OCI-LY7 (cell line): ENCODE results near the gene MYT1. TPM values are rescaled to one million over a fixed set of nuclear protein-coding genes. Genes with fewer than 3 reads are reported as not detected.

Source experiments
- BruUV-seq: library from RNA; stranded (reverse); fragments of 400-500 nt; replicated peaks from 2 replicates; lab custom pipeline; 2021; lab: Mats Ljungman, UMichigan
- CTCF ChIA-PET: fragments of 300-600 bp; sonication (Branson Sonifier 250); formaldehyde crosslinking; loops from one replicate; lab custom pipeline; 2022; ENCODE audit warnings: antibody characterized with exemption; ENCODE audit not compliant: unreplicated experiment; lab: Charles Lee
- POLR2A ChIA-PET: fragments of 300-600 bp; sonication (Branson Sonifier 250); formaldehyde crosslinking; loops from one replicate; lab custom pipeline; 2022; ENCODE audit warnings: antibody characterized with exemption; lab: Charles Lee
- DNase-seq: peaks from one replicate; pipeline ENCODE4 v3.0.0-alpha.2; 2015; ENCODE audit warnings: low spot score
- H2AFZ ChIP-seq: fragments of 200-600 bp; sonication (generic), shearing (Covaris generic); 2 replicates; pipeline ENCODE4 v1.6.1; 2014; ENCODE audit warnings: mild to moderate bottlenecking, antibody characterized with exemption, low read length, moderate library complexity
- H3K27ac ChIP-seq: fragments of 200-600 bp; sonication (generic); 2 replicates; pipeline ENCODE4 v1.5.1; 2014; ENCODE audit warnings: mixed run types, low read depth, mild to moderate bottlenecking, moderate library complexity, low read length, inconsistent platforms; ENCODE audit not compliant: poor library complexity, severe bottlenecking
- H3K36me3 ChIP-seq: fragments of 200-600 bp; sonication (generic); 2 replicates; pipeline ENCODE4 v1.6.1; 2014; ENCODE audit warnings: mild to moderate bottlenecking, antibody characterized with exemption, low read length, moderate library complexity, mixed read lengths; ENCODE audit not compliant: insufficient read depth
- H3K4me1 ChIP-seq: fragments of 200-600 bp; sonication (generic); 2 replicates; pipeline ENCODE4 v1.5.1; 2014; ENCODE audit warnings: mild to moderate bottlenecking, low read length; ENCODE audit not compliant: insufficient read depth, poor library complexity, severe bottlenecking
- H3K4me2 ChIP-seq: fragments of 200-600 bp; sonication (generic); 2 replicates; pipeline ENCODE4 v1.6.1; 2014; ENCODE audit warnings: mild to moderate bottlenecking, low read length
- H3K4me3 ChIP-seq: fragments of 200-600 bp; sonication (generic); 2 replicates; pipeline ENCODE4 v1.5.1; 2014; ENCODE audit warnings: mild to moderate bottlenecking, low read depth, low read length; ENCODE audit not compliant: poor library complexity, severe bottlenecking
- H3K79me2 ChIP-seq: fragments of 200-600 bp; sonication (generic); 2 replicates; pipeline ENCODE4 v1.6.1; 2016; ENCODE audit warnings: low read depth, mild to moderate bottlenecking, low read length, moderate library complexity, mixed read lengths; ENCODE audit not compliant: insufficient read depth
- H3K9me2 ChIP-seq: fragments of 200-600 bp; sonication (generic); 2 replicates; pipeline ENCODE4 v1.6.1; 2016; ENCODE audit warnings: mild to moderate bottlenecking, low read length, mixed read lengths; ENCODE audit not compliant: insufficient read depth
- H3K9me3 ChIP-seq: fragments of 200-600 bp; sonication (generic); 2 replicates; pipeline ENCODE4 v1.6.1; 2014; ENCODE audit warnings: mild to moderate bottlenecking, mixed run types, low read length, mixed read lengths
- H4K20me1 ChIP-seq: fragments of 200-600 bp; sonication (generic); 2 replicates; pipeline ENCODE4 v1.6.1; 2014; ENCODE audit warnings: mild to moderate bottlenecking, antibody characterized with exemption, low read length, moderate library complexity, mixed read lengths; ENCODE audit not compliant: insufficient read depth
- CTCF ChIP-seq: fragments of 200-600 bp; sonication (generic); conservative IDR thresholded peaks from 2 replicates; pipeline ENCODE4 v1.5.1; 2014; ENCODE audit warnings: mild to moderate bottlenecking, antibody characterized with exemption, low read length, moderate library complexity, mixed read lengths
- EZH2phosphoT487 ChIP-seq: fragments of 200-600 bp; sonication (generic); IDR thresholded peaks from 2 replicates; pipeline ENCODE4 v1.6.1; 2018; ENCODE audit warnings: low read depth, borderline replicate concordance, mild to moderate bottlenecking, mixed run types, antibody characterized with exemption, low read length, moderate library complexity, mixed read lengths
- intact Hi-C: fragments of 100-400 bp; cut with micrococcal nuclease; formaldehyde crosslinking; loops from one replicate; pipeline ENCODE4 v1.10.0; 2022; ENCODE audit not compliant: unreplicated experiment
- total RNA-seq, 2 experiments: library from RNA; depleted of rRNA in 1 of 2; stranded (reverse); fragments of >200 nt in 1 of 2; shearing (Covaris generic) in 1 of 2; gene quantifications; 2 replicates each; pipeline ENCODE4 v1.2.3, GENCODE V29; 2014 to 2022

MYT1 gene
- total RNA-seq, 2 experiments from 2014 or later: 0.32 to 0.95 TPM

DNA sequence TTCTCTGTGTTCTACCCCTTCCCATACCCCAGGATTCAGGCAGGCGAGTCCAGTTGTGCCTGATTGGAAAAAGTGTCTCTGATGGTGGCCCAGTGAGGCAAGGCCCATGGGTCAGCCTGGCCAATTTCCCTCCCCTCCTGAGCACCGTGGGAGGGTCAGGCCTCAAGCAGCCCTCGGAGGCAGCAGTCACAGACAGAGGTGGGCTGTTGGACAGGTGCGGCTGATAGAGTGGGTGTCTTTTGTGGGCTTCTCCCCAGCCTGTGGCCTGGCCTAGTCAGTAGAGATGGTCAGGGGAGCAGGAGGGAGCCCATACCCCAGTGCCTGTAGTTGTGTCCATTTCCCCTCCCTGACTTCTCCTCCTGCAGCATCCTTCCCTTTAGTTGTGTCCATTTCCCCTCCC, 8.9 kb downstream of the MYT1 start:
- no peak overlapping the region for H2AFZ ChIP-seq
- H3K9me2 ChIP-seq: no peaks in the 10 kb centered on the region
- no peaks in the 10 kb centered on the region for H3K79me2 ChIP-seq
- no peaks in the 10 kb centered on the region for H3K9me3 ChIP-seq
- peaks cover 15% of the 10 kb centered on the region for H3K4me1 ChIP-seq
- intact Hi-C loops: no loop called here
- no peaks in the 10 kb centered on the region for H3K36me3 ChIP-seq
- no peaks in the 10 kb centered on the region for H4K20me1 ChIP-seq
- no peak for TF ChIP-seq CTCF
- no peak for TF ChIP-seq EZH2phosphoT487
- H3K4me3 ChIP-seq: no peak overlapping the region
- no peak for DNase-seq
- ChIA-PET CTCF (no interaction called here), POLR2A (no interaction called here)
- no peak overlapping the region for H3K4me2 ChIP-seq
- no peak overlapping the region for H3K27ac ChIP-seq
- no TSS peak for BruUV-seq

- peak overlapping the region; percentile 18 for H3K4me3 ChIP-seq
- ChIA-PET POLR2A (no interaction called here), CTCF (no interaction called here)
- intact Hi-C loops: no loop called here
- peak overlapping the region; percentile 66 for H2AFZ ChIP-seq
- no TSS peak for BruUV-seq
- TF ChIP-seq CTCF (no peak), EZH2phosphoT487 (no peak)
- H3K9me3 ChIP-seq: no peaks in the 10 kb centered on the region
- no peaks in the 10 kb centered on the region for H3K79me2 ChIP-seq
- no peaks in the 10 kb centered on the region for H3K36me3 ChIP-seq
- peak overlapping the region; percentile 54 for H3K4me2 ChIP-seq
- H3K27ac ChIP-seq: no peak overlapping the region
- no peaks in the 10 kb centered on the region for H3K9me2 ChIP-seq
- H4K20me1 ChIP-seq: no peaks in the 10 kb centered on the region
- peak; percentile 11 for DNase-seq
- H3K4me1 ChIP-seq: peaks cover 15% of the 10 kb centered on the region
These were observed 12.3 kb downstream of the MYT1 start for GRCh38 chr20:64176551-64176950.

DNA sequence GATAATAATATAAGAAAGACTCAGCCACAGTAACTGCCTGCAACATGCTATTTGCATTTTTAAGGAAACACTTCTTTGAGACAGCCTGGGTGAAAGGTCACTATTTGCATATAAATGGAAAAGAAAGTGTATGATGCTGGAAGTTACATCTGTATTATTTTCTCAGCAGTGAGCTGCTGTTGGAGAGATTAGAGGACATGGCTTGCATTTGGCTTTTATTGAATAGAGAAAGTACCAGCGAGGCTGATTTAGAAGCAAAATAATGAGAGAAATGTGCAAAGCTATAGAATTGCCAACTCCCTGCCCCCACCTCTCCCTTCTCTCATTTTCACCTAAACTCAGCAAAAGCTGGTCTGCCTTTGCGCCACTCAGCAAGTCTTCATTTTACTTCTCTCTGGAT, 12.7 kb downstream of the MYT1 start:
- Histone ChIP-seq H3K4me1 (peaks cover 15% of the 10 kb centered on the region), H3K9me3 (no peaks in the 10 kb centered on the region), H2AFZ (peak overlapping the region; percentile 66), H3K79me2 (no peaks in the 10 kb centered on the region), H3K4me3 (peak overlapping the region; percentile 18), H4K20me1 (no peaks in the 10 kb centered on the region), H3K4me2 (peak overlapping the region; percentile 54), H3K36me3 (no peaks in the 10 kb centered on the region), H3K9me2 (no peaks in the 10 kb centered on the region), H3K27ac (no peak overlapping the region)
- CTCF ChIA-PET: no interaction called here
- POLR2A ChIA-PET: no interaction called here
- DNase-seq: peak; percentile 34
- no TSS peak for BruUV-seq
- intact Hi-C loops: no loop called here
- TF ChIP-seq CTCF: no peak
- no peak for TF ChIP-seq EZH2phosphoT487
